ENCODE data around the gene LRRC31. TPM values are rescaled to one million over a fixed set of nuclear protein-coding genes. Genes with fewer than 3 reads are reported as not detected.

The LRRC31 gene
- total and polyA plus RNA-seq, 2 of the 13 experiments (the other 11 are each of a cell fraction or from before 2014, with no cell fraction given): not detected

DNA sequence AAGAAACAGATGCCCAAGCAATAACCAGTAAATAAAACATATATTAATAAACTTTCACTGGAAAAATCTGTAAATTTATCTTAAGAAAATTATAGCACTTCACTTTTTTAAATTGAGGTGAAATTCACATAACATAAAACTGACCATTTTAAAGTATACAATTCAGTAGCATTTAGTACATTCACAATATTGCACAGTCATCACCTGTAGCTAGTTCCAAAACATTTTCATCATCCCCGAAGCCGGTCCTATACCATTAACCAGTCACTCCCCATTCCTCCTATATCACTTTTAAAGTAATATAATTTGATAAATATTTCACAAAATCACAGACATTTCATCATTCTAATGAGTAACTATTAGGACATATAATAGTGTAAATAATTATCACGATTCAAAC is 65.1 kb downstream of the LRRC31 start:
- Histone ChIP-seq H3K27me3 (ENCODE audit: control insufficient read depth in 1 of 2, insufficient read depth in 2 of 2, low read length in 2 of 2) (no peaks in the 10 kb centered on the region), H2AFZ (ENCODE audit: low read length) (no peak overlapping the region), H3K4me3 (replicated peaks in 1 of 3; ENCODE audit: insufficient read depth in 1 of 3, low read depth in 2 of 3, low read length in 3 of 3) (no peak overlapping the region), H3K9ac (ENCODE audit: insufficient read depth, low read depth, low read length) (no peak overlapping the region), H3K79me2 (ENCODE audit: insufficient read depth, low read length) (no peaks in the 10 kb centered on the region), H3K36me3 (replicated peaks in 1 of 2; ENCODE audit: control insufficient read depth in 1 of 2, insufficient read depth in 2 of 2, low read length in 2 of 2) (no peaks in the 10 kb centered on the region), H3K27ac (ENCODE audit: extremely low read length, insufficient read depth, low read length) (no peak overlapping the region), H3K9me3 (ENCODE audit: low read length) (no peaks in the 10 kb centered on the region), H3K4me2 (ENCODE audit: low read depth, low read length) (no peak overlapping the region), H4K20me1 (ENCODE audit: insufficient read depth, low read length) (no peaks in the 10 kb centered on the region), H3K4me1 (ENCODE audit: insufficient read depth, low read length) (no peaks in the 10 kb centered on the region)
- in situ Hi-C loops (cut with HindIII; ENCODE audit: extremely low pct_ligation_motif_present, low pct_unique_long_range_greater_than_20kb) (no loop called here), intact Hi-C loops (cut with micrococcal nuclease; ENCODE audit: unreplicated experiment) (no loop called here)
- no peak for ATAC-seq
- no peak for FAIRE-seq
- BruUV-seq (replicated peaks): no TSS peak
- POLR2A ChIA-PET: no interaction called here
- 64% methylated on average over 3 of the region's 3 CpGs for WGBS (ENCODE audit: low lambda C conversion rate)
- no peak for DNase-seq (ENCODE audit: low spot score)
- CTCF ChIA-PET (ENCODE audit: low intra/inter-chr PET ratio, low total read pairs): no interaction called here
- TF ChIP-seq ZNF816 (CRISPR knock-in tag; IDR thresholded peaks at IDR 0.05; ENCODE audit: borderline replicate concordance): no peak
- no peak for TF ChIP-seq SP140L (CRISPR knock-in tag; IDR thresholded peaks at IDR 0.05; ENCODE audit: borderline replicate concordance)
- peak; percentile 38 to 39; a peak in 2 of 4 replicates for TF ChIP-seq MAFK (conservative IDR thresholded peaks at IDR 0.05 in 1 of 2, IDR thresholded peaks at IDR 0.05 in 1 of 2; ENCODE audit: low read length in 2 of 2)
- TF ChIP-seq NFE2L2 (IDR thresholded peaks at IDR 0.05; ENCODE audit: low read length): 0 out of 2 replicates have a peak, but pooled peaks have one; percentile 26
- no peak for TF ChIP-seq ZNF629 (CRISPR knock-in tag; conservative IDR thresholded peaks at IDR 0.05)

DNA sequence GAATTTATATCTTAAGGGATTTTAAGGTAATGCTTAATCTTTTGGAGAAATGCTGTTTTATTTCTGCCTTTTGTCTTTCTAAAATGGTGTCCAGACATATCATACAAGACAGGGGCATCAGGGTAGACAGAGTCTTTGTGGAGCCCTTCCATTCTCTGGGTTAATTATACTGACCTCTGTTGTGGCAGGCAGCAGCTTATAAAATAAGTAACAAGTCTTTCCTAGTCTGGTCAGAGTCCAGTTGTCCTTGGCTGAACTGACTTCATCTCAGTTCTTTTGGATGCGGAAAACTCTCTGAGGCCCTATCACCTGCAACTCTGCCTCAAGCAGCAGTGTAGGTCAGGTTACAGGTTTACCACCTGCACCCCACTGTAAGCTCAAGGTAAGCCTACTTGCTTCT is 77.4 kb downstream of the LRRC31 start:
- CTCF ChIA-PET (ENCODE audit: low intra/inter-chr PET ratio, low total read pairs): no interaction called here
- TF ChIP-seq MEIS2 (CRISPR knock-in tag; IDR thresholded peaks at IDR 0.05): no peak
- TF ChIP-seq ZNF589 (CRISPR knock-in tag; conservative IDR thresholded peaks at IDR 0.05): no peak
- TF ChIP-seq, protein P1, sequence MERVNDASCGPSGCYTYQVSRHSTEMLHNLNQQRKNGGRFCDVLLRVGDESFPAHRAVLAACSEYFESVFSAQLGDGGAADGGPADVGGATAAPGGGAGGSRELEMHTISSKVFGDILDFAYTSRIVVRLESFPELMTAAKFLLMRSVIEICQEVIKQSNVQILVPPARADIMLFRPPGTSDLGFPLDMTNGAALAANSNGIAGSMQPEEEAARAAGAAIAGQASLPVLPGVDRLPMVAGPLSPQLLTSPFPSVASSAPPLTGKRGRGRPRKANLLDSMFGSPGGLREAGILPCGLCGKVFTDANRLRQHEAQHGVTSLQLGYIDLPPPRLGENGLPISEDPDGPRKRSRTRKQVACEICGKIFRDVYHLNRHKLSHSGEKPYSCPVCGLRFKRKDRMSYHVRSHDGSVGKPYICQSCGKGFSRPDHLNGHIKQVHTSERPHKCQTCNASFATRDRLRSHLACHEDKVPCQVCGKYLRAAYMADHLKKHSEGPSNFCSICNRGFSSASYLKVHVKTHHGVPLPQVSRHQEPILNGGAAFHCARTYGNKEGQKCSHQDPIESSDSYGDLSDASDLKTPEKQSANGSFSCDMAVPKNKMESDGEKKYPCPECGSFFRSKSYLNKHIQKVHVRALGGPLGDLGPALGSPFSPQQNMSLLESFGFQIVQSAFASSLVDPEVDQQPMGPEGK (CRISPR knock-in tag; IDR thresholded peaks at IDR 0.05): no peak

More for the DNA sequence above, 77.4 kb downstream of the LRRC31 start:
- no peak for FAIRE-seq
- no peak overlapping the region for H2AFZ ChIP-seq (ENCODE audit: low read length)
- no peaks in the 10 kb centered on the region for H3K79me2 ChIP-seq (ENCODE audit: insufficient read depth, low read length)
- H3K27me3 ChIP-seq (ENCODE audit: control insufficient read depth in 1 of 2, insufficient read depth in 2 of 2, low read length in 2 of 2): no peaks in the 10 kb centered on the region
- intact Hi-C loops (cut with micrococcal nuclease; ENCODE audit: unreplicated experiment) (no loop called here), in situ Hi-C loops (cut with HindIII; ENCODE audit: extremely low pct_ligation_motif_present, low pct_unique_long_range_greater_than_20kb) (no loop called here)
- BruUV-seq (replicated peaks): no TSS peak
- no peak overlapping the region for H3K4me2 ChIP-seq (ENCODE audit: low read depth, low read length)
- H3K27ac ChIP-seq (ENCODE audit: extremely low read length, insufficient read depth, low read length): no peak overlapping the region
- no peak for DNase-seq (ENCODE audit: low spot score)
- H3K4me1 ChIP-seq (ENCODE audit: insufficient read depth, low read length): no peaks in the 10 kb centered on the region
- no peaks in the 10 kb centered on the region for H3K36me3 ChIP-seq (replicated peaks in 1 of 2; ENCODE audit: control insufficient read depth in 1 of 2, insufficient read depth in 2 of 2, low read length in 2 of 2)
- WGBS (ENCODE audit: low lambda C conversion rate): 100% methylated on average over 1 of the region's 1 CpG
- POLR2A ChIA-PET: no interaction called here
- no peak; the same call in 1 of the 3 replicates for ATAC-seq
- no peaks in the 10 kb centered on the region for H4K20me1 ChIP-seq (ENCODE audit: insufficient read depth, low read length)
- no peak overlapping the region for H3K4me3 ChIP-seq (replicated peaks in 1 of 3; ENCODE audit: insufficient read depth in 1 of 3, low read depth in 2 of 3, low read length in 3 of 3)
- no peaks in the 10 kb centered on the region for H3K9me3 ChIP-seq (ENCODE audit: low read length)
- H3K9ac ChIP-seq (ENCODE audit: insufficient read depth, low read depth, low read length): no peak overlapping the region
